Testis (tissue), 2 donors: ENCODE data around the gene HPS5.

Source experiments
- POLR2A ChIP-seq: fragments of 450-650 bp; IDR thresholded peaks from one replicate; pipeline ENCODE4 v1.6.1; 2017; ENCODE audit warnings: antibody characterized with exemption, mild to moderate bottlenecking, moderate library complexity
- TF ChIP-seq, protein P1 (sequence below), 3 experiments: fragments of 450-650 bp in 2 of 3; fragments of 200-600 bp in 1 of 3; sonication (generic) in 1 of 3; IDR thresholded peaks; one replicate each; pipeline ENCODE4 v1.5.1; 2016 to 2019; ENCODE audit warnings: antibody characterized with exemption in 3 of 3, mild to moderate bottlenecking in 2 of 3, moderate library complexity in 1 of 3

DNA sequence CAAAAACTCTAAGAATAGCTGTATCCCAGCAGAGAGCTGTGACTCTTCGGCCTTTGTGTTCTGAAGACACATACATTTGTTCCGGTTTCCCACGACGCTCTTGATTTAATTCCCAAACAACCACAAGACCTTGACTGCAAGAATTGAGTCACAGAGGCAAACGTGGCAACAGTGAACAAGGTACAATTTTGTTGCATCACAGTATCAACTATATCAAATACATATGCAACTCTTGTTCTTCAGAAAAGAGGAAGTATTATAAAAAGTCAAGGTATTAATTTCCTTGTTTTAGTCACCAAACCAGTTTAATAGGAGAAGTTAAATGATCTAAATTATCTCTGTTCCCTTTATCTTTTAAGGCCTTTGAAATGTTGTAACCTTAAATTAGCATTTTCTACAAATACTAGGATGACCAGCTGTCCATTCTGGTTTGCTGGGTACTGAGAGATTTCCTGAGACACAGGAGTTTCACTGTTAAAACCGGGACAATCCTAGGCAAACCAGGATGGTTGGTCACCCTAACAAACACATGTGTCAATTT, 11.1 kb downstream of the HPS5 start:
- TF ChIP-seq, protein P1, sequence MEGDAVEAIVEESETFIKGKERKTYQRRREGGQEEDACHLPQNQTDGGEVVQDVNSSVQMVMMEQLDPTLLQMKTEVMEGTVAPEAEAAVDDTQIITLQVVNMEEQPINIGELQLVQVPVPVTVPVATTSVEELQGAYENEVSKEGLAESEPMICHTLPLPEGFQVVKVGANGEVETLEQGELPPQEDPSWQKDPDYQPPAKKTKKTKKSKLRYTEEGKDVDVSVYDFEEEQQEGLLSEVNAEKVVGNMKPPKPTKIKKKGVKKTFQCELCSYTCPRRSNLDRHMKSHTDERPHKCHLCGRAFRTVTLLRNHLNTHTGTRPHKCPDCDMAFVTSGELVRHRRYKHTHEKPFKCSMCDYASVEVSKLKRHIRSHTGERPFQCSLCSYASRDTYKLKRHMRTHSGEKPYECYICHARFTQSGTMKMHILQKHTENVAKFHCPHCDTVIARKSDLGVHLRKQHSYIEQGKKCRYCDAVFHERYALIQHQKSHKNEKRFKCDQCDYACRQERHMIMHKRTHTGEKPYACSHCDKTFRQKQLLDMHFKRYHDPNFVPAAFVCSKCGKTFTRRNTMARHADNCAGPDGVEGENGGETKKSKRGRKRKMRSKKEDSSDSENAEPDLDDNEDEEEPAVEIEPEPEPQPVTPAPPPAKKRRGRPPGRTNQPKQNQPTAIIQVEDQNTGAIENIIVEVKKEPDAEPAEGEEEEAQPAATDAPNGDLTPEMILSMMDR (IDR thresholded peaks at IDR 0.05): no peak
- no peak for TF ChIP-seq POLR2A
